Progenitor cell of endocrine pancreas (in vitro differentiated cells): ENCODE measurements around the gene ARRB1. TPM values are rescaled to one million over a fixed set of nuclear protein-coding genes. Genes with fewer than 3 reads are reported as not detected.

Source experiments
- DNase-seq: peaks from one replicate; pipeline ENCODE4 v3.0.0; 2021; ENCODE audit warnings: low spot score; ENCODE audit not compliant: unreplicated experiment
- H3K27ac Mint-ChIP-seq: 2 replicates; pipeline ENCODE4 v1.8.0; 2021; ENCODE audit warnings: mild to moderate bottlenecking, moderate library complexity, mixed read lengths
- H3K27me3 Mint-ChIP-seq: 2 replicates; pipeline ENCODE4 v1.8.0; 2021; ENCODE audit warnings: mixed read lengths
- H3K36me3 Mint-ChIP-seq: 2 replicates; pipeline ENCODE4 v1.8.0; 2022; ENCODE audit warnings: mixed read lengths; ENCODE audit not compliant: insufficient read depth
- H3K4me1 Mint-ChIP-seq: 2 replicates; pipeline ENCODE4 v1.8.0; 2021; ENCODE audit warnings: low read depth, mixed read lengths
- H3K4me3 Mint-ChIP-seq: 2 replicates; pipeline ENCODE4 v1.8.0; 2021; ENCODE audit warnings: low read depth, mild to moderate bottlenecking, moderate library complexity, mixed read lengths
- H3K9me3 Mint-ChIP-seq: 2 replicates; pipeline ENCODE4 v1.8.0; 2021; ENCODE audit warnings: low read depth, mixed read lengths
- microRNA-seq: library from miRNA; unstranded; fragments of <30 nt; microRNA quantifications from one replicate; pipeline ENCODE4 v1.1.0, GENCODE V29; 2020; ENCODE audit warnings: borderline number of aligned reads; ENCODE audit not compliant: unreplicated experiment
- total RNA-seq: library from RNA; stranded (reverse); gene quantifications from 2 replicates; pipeline ENCODE4 v1.2.1, GENCODE V29; 2021
- TF ChIP-seq, protein P1 (sequence below): fragments of 200-600 bp; sonication (generic); IDR thresholded peaks from one replicate; pipeline ENCODE4 v1.5.0; 2021; ENCODE audit warnings: antibody characterized with exemption, mild to moderate bottlenecking; ENCODE audit not compliant: unreplicated experiment

Gene ARRB1
- total RNA-seq, 1 donor from 2014 or later = 32.5 TPM

- DNase-seq = no peak
- peaks cover 64% of the 10 kb centered on the region for H3K27me3 Mint-ChIP-seq
- no peaks in the 10 kb centered on the region for H3K4me1 Mint-ChIP-seq
- H3K36me3 Mint-ChIP-seq = no peaks in the 10 kb centered on the region
- H3K4me3 Mint-ChIP-seq = no peak overlapping the region
- no peak overlapping the region for H3K27ac Mint-ChIP-seq
- TF ChIP-seq, protein P1, sequence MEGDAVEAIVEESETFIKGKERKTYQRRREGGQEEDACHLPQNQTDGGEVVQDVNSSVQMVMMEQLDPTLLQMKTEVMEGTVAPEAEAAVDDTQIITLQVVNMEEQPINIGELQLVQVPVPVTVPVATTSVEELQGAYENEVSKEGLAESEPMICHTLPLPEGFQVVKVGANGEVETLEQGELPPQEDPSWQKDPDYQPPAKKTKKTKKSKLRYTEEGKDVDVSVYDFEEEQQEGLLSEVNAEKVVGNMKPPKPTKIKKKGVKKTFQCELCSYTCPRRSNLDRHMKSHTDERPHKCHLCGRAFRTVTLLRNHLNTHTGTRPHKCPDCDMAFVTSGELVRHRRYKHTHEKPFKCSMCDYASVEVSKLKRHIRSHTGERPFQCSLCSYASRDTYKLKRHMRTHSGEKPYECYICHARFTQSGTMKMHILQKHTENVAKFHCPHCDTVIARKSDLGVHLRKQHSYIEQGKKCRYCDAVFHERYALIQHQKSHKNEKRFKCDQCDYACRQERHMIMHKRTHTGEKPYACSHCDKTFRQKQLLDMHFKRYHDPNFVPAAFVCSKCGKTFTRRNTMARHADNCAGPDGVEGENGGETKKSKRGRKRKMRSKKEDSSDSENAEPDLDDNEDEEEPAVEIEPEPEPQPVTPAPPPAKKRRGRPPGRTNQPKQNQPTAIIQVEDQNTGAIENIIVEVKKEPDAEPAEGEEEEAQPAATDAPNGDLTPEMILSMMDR = no peak
- H3K9me3 Mint-ChIP-seq = no peaks in the 10 kb centered on the region
Measured at GRCh38 chr11:75214843-75215242, 136.6 kb downstream of the ARRB1 start.

- TF ChIP-seq, protein P1 = peak; percentile 59
- H3K27me3 Mint-ChIP-seq = peaks cover 60% of the 10 kb centered on the region
- H3K4me3 Mint-ChIP-seq = no peak overlapping the region
- no peaks in the 10 kb centered on the region for H3K36me3 Mint-ChIP-seq
- H3K9me3 Mint-ChIP-seq = no peaks in the 10 kb centered on the region
- H3K4me1 Mint-ChIP-seq = no peaks in the 10 kb centered on the region
- DNase-seq = peak; percentile 87
- no peak overlapping the region for H3K27ac Mint-ChIP-seq
Measured at GRCh38 chr11:75214411-75214821, 137.0 kb downstream of the ARRB1 start.

Small RNAs within 50 kb of the gene (microRNA-seq; reads per million reads assigned to microRNA genes)
- gene MIR326 = 17.3 reads per million, percentile 28 among the genes with 10 or more reads in this experiment

Other genes with a start within 250 kb of the ARRB1 start
- gene SLCO2B1, start 200.6 kb downstream of the ARRB1 start, total RNA-seq = 6.6 and 7.3 TPM in 2 replicates
- gene TPBGL, start 110.9 kb downstream of the ARRB1 start, total RNA-seq = 0.11 TPM in 1 of 2 replicates, not detected in the other
- gene RPS3, start 47.9 kb upstream of the ARRB1 start, total RNA-seq = 2,637 and 2,682 TPM in 2 replicates
- 0.55 and 1.2 TPM in 2 replicates for gene KLHL35, start 81.5 kb upstream of the ARRB1 start, total RNA-seq
- gene GDPD5, start 174.3 kb upstream of the ARRB1 start, total RNA-seq = 32.4 and 33.1 TPM in 2 replicates
- 223 and 234 TPM in 2 replicates for gene SERPINH1, start 210.6 kb upstream of the ARRB1 start, total RNA-seq